ENCODE measurements around the gene JMJD1C. TPM values are rescaled to one million over a fixed set of nuclear protein-coding genes. Genes with fewer than 3 reads are reported as not detected.

Gene JMJD1C
- total RNA-seq, 1 donor from 2014 or later, result 143 TPM

GRCh38 chr10:63283093-63283492 lies 182.7 kb downstream of the JMJD1C start:
- Histone ChIP-seq H3K79me2 (ENCODE audit: low read depth) (peaks cover 58% of the 10 kb centered on the region), H3K4me2 (no peak overlapping the region), H3K4me1 (no peaks in the 10 kb centered on the region), H4K20me1 (ENCODE audit: low read depth) (peaks cover 13% of the 10 kb centered on the region), H3K4me3 (no peak overlapping the region), H3K27me3 (no peaks in the 10 kb centered on the region), H2AFZ (replicated peaks) (no peak overlapping the region), H3F3A (ENCODE audit: low read depth) (no peaks in the 10 kb centered on the region), H3K36me3 (no peaks in the 10 kb centered on the region), H3K9me3 (ENCODE audit: low read depth) (no peaks in the 10 kb centered on the region), H3K27ac (no peak overlapping the region), H3K9ac (no peak overlapping the region)
- no peak for DNase-seq (ENCODE audit: low spot score)
- Mint-ChIP-seq H3K9me3 (no peaks in the 10 kb centered on the region), H3K27me3 (ENCODE audit: insufficient read depth, low read depth) (no peaks in the 10 kb centered on the region), H3K4me3 (no peak overlapping the region), H3K36me3 (peaks cover 10% of the 10 kb centered on the region), H3K27ac (no peak overlapping the region), H3K4me1 (no peaks in the 10 kb centered on the region)
- TF ChIP-seq CTCF (IDR thresholded peaks at IDR 0.05), result no peak
- TF ChIP-seq EZH2 (IDR thresholded peaks at IDR 0.05), result no peak
- TF ChIP-seq EZH2phosphoT487 (IDR thresholded peaks at IDR 0.05), result no peak

GRCh38 chr10:63281967-63282366 lies 183.8 kb downstream of the JMJD1C start:
- Mint-ChIP-seq H3K27me3 (ENCODE audit: insufficient read depth, low read depth) (no peaks in the 10 kb centered on the region), H3K4me3 (no peak overlapping the region), H3K9me3 (no peaks in the 10 kb centered on the region), H3K36me3 (peaks cover 9% of the 10 kb centered on the region), H3K4me1 (no peaks in the 10 kb centered on the region), H3K27ac (no peak overlapping the region)
- Histone ChIP-seq H3K4me1 (no peaks in the 10 kb centered on the region), H4K20me1 (ENCODE audit: low read depth) (peaks cover 13% of the 10 kb centered on the region), H3K9ac (no peak overlapping the region), H3K9me3 (ENCODE audit: low read depth) (no peaks in the 10 kb centered on the region), H3K4me2 (no peak overlapping the region), H3K27ac (no peak overlapping the region), H3K4me3 (no peak overlapping the region), H3F3A (ENCODE audit: low read depth) (no peaks in the 10 kb centered on the region), H3K36me3 (no peaks in the 10 kb centered on the region), H2AFZ (replicated peaks) (no peak overlapping the region), H3K27me3 (no peaks in the 10 kb centered on the region), H3K79me2 (ENCODE audit: low read depth) (peaks cover 58% of the 10 kb centered on the region)
- no peak for TF ChIP-seq EZH2phosphoT487 (IDR thresholded peaks at IDR 0.05)
- no peak for TF ChIP-seq EZH2 (IDR thresholded peaks at IDR 0.05)
- TF ChIP-seq CTCF (IDR thresholded peaks at IDR 0.05), result no peak
- DNase-seq (ENCODE audit: low spot score), result no peak

GRCh38 chr10:63280386-63280785 lies 185.4 kb downstream of the JMJD1C start:
- Mint-ChIP-seq H3K27ac (no peak overlapping the region), H3K4me1 (no peaks in the 10 kb centered on the region), H3K4me3 (no peak overlapping the region), H3K27me3 (ENCODE audit: insufficient read depth, low read depth) (no peaks in the 10 kb centered on the region), H3K36me3 (peaks cover 9% of the 10 kb centered on the region), H3K9me3 (no peaks in the 10 kb centered on the region)
- H3K4me1 ChIP-seq, result no peaks in the 10 kb centered on the region
- peaks cover 3% of the 10 kb centered on the region for H4K20me1 ChIP-seq (ENCODE audit: low read depth)
- H2AFZ ChIP-seq (replicated peaks), result no peak overlapping the region
- no peaks in the 10 kb centered on the region for H3K27me3 ChIP-seq
- H3K9me3 ChIP-seq (ENCODE audit: low read depth), result no peaks in the 10 kb centered on the region
- no peak overlapping the region for H3K27ac ChIP-seq
- TF ChIP-seq EZH2phosphoT487 (IDR thresholded peaks at IDR 0.05), result no peak
- no peak for TF ChIP-seq CTCF (IDR thresholded peaks at IDR 0.05)
- no peak for TF ChIP-seq EZH2 (IDR thresholded peaks at IDR 0.05)
- no peak overlapping the region for H3K9ac ChIP-seq
- H3K79me2 ChIP-seq (ENCODE audit: low read depth), result peaks cover 47% of the 10 kb centered on the region
- H3F3A ChIP-seq (ENCODE audit: low read depth), result no peaks in the 10 kb centered on the region
- no peak for DNase-seq (ENCODE audit: low spot score)
- H3K4me3 ChIP-seq, result no peak overlapping the region
- no peaks in the 10 kb centered on the region for H3K36me3 ChIP-seq
- no peak overlapping the region for H3K4me2 ChIP-seq
